ENCODE measurements around the gene BACE1.

DNA sequence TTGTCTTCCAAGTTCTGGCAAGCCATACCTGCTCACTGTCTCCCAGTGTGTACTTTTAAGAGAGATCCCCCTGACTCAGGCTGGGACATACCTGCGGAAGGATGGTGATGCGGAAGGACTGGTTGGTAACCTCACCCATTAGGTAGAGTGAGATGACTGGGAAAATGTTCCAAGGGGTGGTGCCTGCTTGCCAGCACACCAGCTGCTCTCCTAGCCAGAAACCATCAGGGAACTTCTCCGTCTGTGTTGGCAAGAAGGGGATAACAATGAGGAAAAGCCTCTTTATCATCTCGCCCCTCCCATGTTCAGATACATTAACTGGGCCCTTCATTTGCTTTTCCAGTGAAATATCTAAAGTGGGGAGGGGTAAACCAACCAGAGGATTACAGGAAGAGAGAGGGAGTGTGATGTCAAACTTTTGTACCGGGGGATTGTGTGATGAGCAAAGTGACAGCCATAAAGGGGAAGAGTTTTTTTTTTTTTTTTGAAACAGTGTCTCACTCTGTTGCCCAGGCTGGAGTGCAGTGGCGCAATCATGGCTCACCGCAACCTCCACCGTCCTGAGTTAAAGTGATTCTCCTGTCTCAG is 25.2 kb downstream of the BACE1 start, which contains the start of gene BACE1-AS:
- TF ChIP-seq, protein P1, sequence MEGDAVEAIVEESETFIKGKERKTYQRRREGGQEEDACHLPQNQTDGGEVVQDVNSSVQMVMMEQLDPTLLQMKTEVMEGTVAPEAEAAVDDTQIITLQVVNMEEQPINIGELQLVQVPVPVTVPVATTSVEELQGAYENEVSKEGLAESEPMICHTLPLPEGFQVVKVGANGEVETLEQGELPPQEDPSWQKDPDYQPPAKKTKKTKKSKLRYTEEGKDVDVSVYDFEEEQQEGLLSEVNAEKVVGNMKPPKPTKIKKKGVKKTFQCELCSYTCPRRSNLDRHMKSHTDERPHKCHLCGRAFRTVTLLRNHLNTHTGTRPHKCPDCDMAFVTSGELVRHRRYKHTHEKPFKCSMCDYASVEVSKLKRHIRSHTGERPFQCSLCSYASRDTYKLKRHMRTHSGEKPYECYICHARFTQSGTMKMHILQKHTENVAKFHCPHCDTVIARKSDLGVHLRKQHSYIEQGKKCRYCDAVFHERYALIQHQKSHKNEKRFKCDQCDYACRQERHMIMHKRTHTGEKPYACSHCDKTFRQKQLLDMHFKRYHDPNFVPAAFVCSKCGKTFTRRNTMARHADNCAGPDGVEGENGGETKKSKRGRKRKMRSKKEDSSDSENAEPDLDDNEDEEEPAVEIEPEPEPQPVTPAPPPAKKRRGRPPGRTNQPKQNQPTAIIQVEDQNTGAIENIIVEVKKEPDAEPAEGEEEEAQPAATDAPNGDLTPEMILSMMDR (IDR thresholded peaks at IDR 0.05) = no peak
- TF ChIP-seq EZH2 (IDR thresholded peaks at IDR 0.05; ENCODE audit: borderline replicate concordance, insufficient read depth, low read depth, low read length, poor library complexity, severe bottlenecking) = no peak

Measured in B cell (primary cell).